Mesenchymal stem cell (in vitro differentiated cells and primary cell): ENCODE data around the gene CEP192.
"Not testable (repeated sequence)": the region's sequence is repeated elsewhere in the genome, so short reads cannot be mapped to it uniquely, and the experiment has no call there.

Experiments used
- DNase-seq: peaks from one replicate; pipeline ENCODE4 v3.0.0-alpha.2; 2013
- H2AFZ ChIP-seq: one replicate; pipeline ENCODE4 v1.6.1; 2013; ENCODE audit warnings: low read depth, mild to moderate bottlenecking, control low read depth, inconsistent platforms, low read length, moderate library complexity
- H2AK5ac ChIP-seq: 2 replicates; pipeline ENCODE4 v1.6.1; 2013; ENCODE audit warnings: low read length, moderate library complexity, mild to moderate bottlenecking, inconsistent platforms; ENCODE audit not compliant: severe bottlenecking
- H2BK120ac ChIP-seq: one replicate; pipeline ENCODE4 v1.6.1; 2013; ENCODE audit warnings: low read depth, mild to moderate bottlenecking, inconsistent platforms, low read length, moderate library complexity
- H2BK12ac ChIP-seq, 2 experiments: one replicate each; pipeline ENCODE4 v1.6.1; 2013; ENCODE audit warnings: inconsistent platforms in 2 of 2, low read length in 2 of 2, mild to moderate bottlenecking in 2 of 2, moderate library complexity in 2 of 2, control low read depth in 1 of 2
- H2BK15ac ChIP-seq: one replicate; pipeline ENCODE4 v1.6.1; 2013; ENCODE audit warnings: mild to moderate bottlenecking, low read depth, inconsistent platforms; ENCODE audit not compliant: poor library complexity, severe bottlenecking
- H2BK5ac ChIP-seq: 2 replicates; pipeline ENCODE4 v1.6.1; 2013; ENCODE audit warnings: low read depth, mild to moderate bottlenecking, low read length, control low read depth, inconsistent platforms; ENCODE audit not compliant: poor library complexity, severe bottlenecking
- H3K14ac ChIP-seq, 2 experiments: one replicate each; pipeline ENCODE4 v1.6.1; 2013; ENCODE audit warnings: inconsistent platforms in 2 of 2, low read length in 2 of 2, control low read depth in 1 of 2, mild to moderate bottlenecking in 1 of 2, moderate library complexity in 1 of 2
- H3K18ac ChIP-seq, 2 experiments: one replicate each; pipeline ENCODE4 v1.6.1; 2013; ENCODE audit warnings: inconsistent platforms in 2 of 2, low read length in 2 of 2, control low read depth in 1 of 2, low read depth in 1 of 2, mild to moderate bottlenecking in 1 of 2
- H3K23ac ChIP-seq, 2 experiments: one replicate each; pipeline ENCODE4 v1.6.1; 2013; ENCODE audit warnings: inconsistent platforms in 2 of 2, low read length in 2 of 2, mild to moderate bottlenecking in 2 of 2, moderate library complexity in 2 of 2, control low read depth in 1 of 2
- H3K27ac ChIP-seq: 2 replicates; pipeline ENCODE4 v1.5.1; 2013; ENCODE audit warnings: mild to moderate bottlenecking, moderate library complexity, low read length, control low read depth, inconsistent platforms; ENCODE audit not compliant: poor library complexity, severe bottlenecking
- H3K27me3 ChIP-seq, 2 experiments: 2 replicates each; pipeline versions ENCODE4 v1.6.1 to v1.7.0; 2013; ENCODE audit warnings: low read length in 2 of 2, mild to moderate bottlenecking in 2 of 2, moderate library complexity in 2 of 2, control low read depth in 1 of 2, inconsistent platforms in 1 of 2; ENCODE audit not compliant: control insufficient read depth in 1 of 2, insufficient read depth in 1 of 2
- H3K36me3 ChIP-seq, 2 experiments: 2 replicates each; pipeline versions ENCODE4 v1.6.1 to v1.7.0; 2013; ENCODE audit warnings: low read length in 2 of 2, control low read depth in 1 of 2, inconsistent platforms in 1 of 2, low read depth in 1 of 2, mild to moderate bottlenecking in 1 of 2; ENCODE audit not compliant: insufficient read depth in 2 of 2, control insufficient read depth in 1 of 2
- H3K4ac ChIP-seq, 2 experiments: one replicate each; pipeline ENCODE4 v1.6.1; 2013; ENCODE audit warnings: inconsistent platforms in 2 of 2, low read length in 2 of 2, mild to moderate bottlenecking in 2 of 2, moderate library complexity in 2 of 2, control low read depth in 1 of 2, low read depth in 1 of 2
- H3K4me1 ChIP-seq: 2 replicates; pipeline ENCODE4 v1.6.1; 2013; ENCODE audit warnings: low read depth, low read length, control low read depth; ENCODE audit not compliant: control insufficient read depth, insufficient read depth
- H3K4me2 ChIP-seq: 2 replicates; pipeline ENCODE4 v1.6.1; 2013; ENCODE audit warnings: low read length, mild to moderate bottlenecking, inconsistent platforms; ENCODE audit not compliant: poor library complexity, severe bottlenecking
- H3K4me3 ChIP-seq, 2 experiments: 2 replicates each; pipeline versions ENCODE4 v1.5.1 to v1.7.0; 2013; ENCODE audit warnings: low read length in 2 of 2, mild to moderate bottlenecking in 2 of 2, control low read depth in 1 of 2, low read depth in 1 of 2; ENCODE audit not compliant: insufficient read depth in 1 of 2
- H3K79me1 ChIP-seq: replicated peaks from 2 replicates; pipeline ENCODE4 v1.6.1; 2013; ENCODE audit warnings: mild to moderate bottlenecking, control low read depth, low read length, inconsistent platforms; ENCODE audit not compliant: poor library complexity, severe bottlenecking
- H3K9ac ChIP-seq: 2 replicates; pipeline ENCODE4 v1.7.0; 2013; ENCODE audit warnings: mild to moderate bottlenecking, low read length, moderate library complexity
- H3K9me3 ChIP-seq: 2 replicates; pipeline ENCODE4 v1.7.0; 2013; ENCODE audit warnings: mild to moderate bottlenecking, low read length; ENCODE audit not compliant: control insufficient read depth
- H4K8ac ChIP-seq: one replicate; pipeline ENCODE4 v1.6.1; 2013; ENCODE audit warnings: inconsistent platforms, mild to moderate bottlenecking, low read length, moderate library complexity
- H4K91ac ChIP-seq: one replicate; pipeline ENCODE4 v1.6.1; 2013; ENCODE audit warnings: mild to moderate bottlenecking, low read length, inconsistent platforms
- WGBS: methylation state at CpG from one replicate; pipeline ENCODE4 v1.1.7; 2013; ENCODE audit warnings: mixed read lengths; 5-methylcytosine and 5-hydroxymethylcytosine counted together

The CEP192 gene

DNA sequence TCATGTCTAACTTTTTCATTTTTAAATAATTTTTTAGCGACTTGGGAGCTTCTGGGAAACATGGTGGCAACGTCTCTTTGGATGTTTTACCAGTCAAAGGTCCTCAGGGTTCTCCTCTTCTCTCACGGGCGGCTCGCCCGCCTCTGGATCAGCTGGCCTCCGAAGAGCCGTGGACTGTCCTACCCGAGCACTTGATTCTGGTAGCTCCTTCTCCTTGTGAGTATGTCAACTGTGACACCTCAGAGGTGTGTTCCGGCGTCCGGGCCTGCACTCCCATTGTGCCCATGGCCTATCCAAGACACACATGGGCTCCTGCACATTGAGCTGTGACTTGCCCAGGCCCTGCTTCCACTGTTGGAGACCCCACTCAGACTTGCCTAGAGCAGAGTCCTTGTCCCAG is 104.3 kb downstream of the CEP192 start:
- no peak for DNase-seq
- no peak overlapping the region for H2BK120ac ChIP-seq

DNA sequence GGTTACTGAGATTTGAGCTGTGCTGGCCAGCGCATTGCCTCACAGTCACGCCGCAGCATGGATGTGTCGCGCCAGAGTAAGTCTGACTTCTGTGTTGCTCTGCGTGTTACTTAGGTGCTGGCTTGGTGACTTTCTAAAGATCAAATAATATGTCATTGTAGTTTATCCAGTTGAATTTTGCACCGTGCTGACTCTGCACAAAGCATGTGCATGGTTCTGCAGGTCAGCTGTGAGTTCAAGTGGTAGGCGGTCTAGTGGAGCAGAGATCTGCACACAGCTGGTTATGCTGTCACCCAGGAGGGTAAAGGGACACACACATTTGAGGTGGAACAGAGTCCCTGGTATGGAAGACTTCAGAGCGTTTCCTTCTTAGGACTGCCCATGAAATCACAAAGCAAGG is 105.1 kb downstream of the CEP192 start:
- Histone ChIP-seq H2AFZ (no peak overlapping the region), H3K4me1 (no peaks in the 10 kb centered on the region), H2BK15ac (no peak overlapping the region), H2BK120ac (no peak overlapping the region), H3K9me3 (no peaks in the 10 kb centered on the region), H2BK5ac (no peak overlapping the region), H3K9ac (no peak overlapping the region), H3K4ac (no peak overlapping the region), H3K14ac (no peak overlapping the region), H3K27ac (no peak overlapping the region), H3K4me2 (no peak overlapping the region), H2BK12ac (no peak overlapping the region), H3K23ac (no peak overlapping the region), H3K36me3 (peaks cover 37 to 75% of the 10 kb centered on the region in 2 experiments), H4K91ac (no peak overlapping the region), H4K8ac (no peak overlapping the region), H2AK5ac (no peak overlapping the region), H3K79me1 (peaks cover 6% of the 10 kb centered on the region), H3K27me3 (no peaks in the 10 kb centered on the region), H3K18ac (no peak overlapping the region), H3K4me3 (no peak overlapping the region)
- no peak for DNase-seq
- 93% methylated on average over 9 of the region's 9 CpGs for WGBS

More for the DNA sequence above, 104.3 kb downstream of the CEP192 start:
- Histone ChIP-seq H3K4me3 (no peak overlapping the region), H3K4ac (no peak overlapping the region), H3K4me1 (no peaks in the 10 kb centered on the region), H3K18ac (no peak overlapping the region), H3K14ac (no peak overlapping the region), H2AK5ac (no peak overlapping the region), H3K79me1 (peaks cover 10% of the 10 kb centered on the region), H4K91ac (no peak overlapping the region), H2BK12ac (no peak overlapping the region), H2AFZ (no peak overlapping the region), H3K27me3 (no peaks in the 10 kb centered on the region), H3K27ac (no peak overlapping the region), H3K36me3 (peaks cover 35 to 75% of the 10 kb centered on the region in 2 experiments), H3K23ac (no peak overlapping the region), H4K8ac (no peak overlapping the region), H3K4me2 (no peak overlapping the region), H3K9me3 (no peaks in the 10 kb centered on the region), H2BK15ac (no peak overlapping the region), H2BK5ac (no peak overlapping the region), H3K9ac (no peak overlapping the region)
- WGBS: 99% methylated on average over 12 of the region's 12 CpGs

DNA sequence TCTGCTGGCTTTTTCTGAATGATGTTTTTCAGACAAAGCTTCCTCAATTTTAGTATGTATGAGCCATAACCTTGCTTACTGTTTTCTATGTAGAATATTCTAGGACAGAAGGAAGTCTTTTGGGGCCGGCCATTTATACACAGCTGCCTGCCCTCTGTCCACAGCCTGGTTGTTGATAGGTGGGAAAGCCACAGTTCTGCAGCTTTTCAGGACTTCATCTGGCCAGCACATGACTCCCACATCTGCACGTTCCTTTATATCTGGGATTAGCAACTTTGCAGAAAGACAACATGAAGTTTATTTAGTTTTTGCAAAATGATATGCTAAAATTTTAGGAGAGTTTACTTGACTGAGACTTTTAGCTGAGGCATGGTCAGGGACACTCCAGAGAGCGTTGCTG is 105.6 kb downstream of the CEP192 start:
- Histone ChIP-seq H3K27me3 (no peaks in the 10 kb centered on the region), H3K79me1 (peaks cover 6% of the 10 kb centered on the region), H4K8ac (no peak overlapping the region), H3K14ac (no peak overlapping the region), H2BK120ac (no peak overlapping the region), H3K27ac (no peak overlapping the region), H3K4me3 (no peak overlapping the region), H2AFZ (no peak overlapping the region), H2AK5ac (no peak overlapping the region), H2BK15ac (no peak overlapping the region), H3K9ac (no peak overlapping the region), H3K4me2 (no peak overlapping the region), H4K91ac (no peak overlapping the region), H2BK12ac (no peak overlapping the region), H2BK5ac (no peak overlapping the region), H3K4ac (no peak overlapping the region), H3K4me1 (no peaks in the 10 kb centered on the region), H3K9me3 (no peaks in the 10 kb centered on the region), H3K18ac (no peak overlapping the region), H3K23ac (no peak overlapping the region), H3K36me3 (peaks cover 42 to 76% of the 10 kb centered on the region in 2 experiments)
- 100% methylated on average over 3 of the region's 3 CpGs for WGBS
- no peak for DNase-seq

DNA sequence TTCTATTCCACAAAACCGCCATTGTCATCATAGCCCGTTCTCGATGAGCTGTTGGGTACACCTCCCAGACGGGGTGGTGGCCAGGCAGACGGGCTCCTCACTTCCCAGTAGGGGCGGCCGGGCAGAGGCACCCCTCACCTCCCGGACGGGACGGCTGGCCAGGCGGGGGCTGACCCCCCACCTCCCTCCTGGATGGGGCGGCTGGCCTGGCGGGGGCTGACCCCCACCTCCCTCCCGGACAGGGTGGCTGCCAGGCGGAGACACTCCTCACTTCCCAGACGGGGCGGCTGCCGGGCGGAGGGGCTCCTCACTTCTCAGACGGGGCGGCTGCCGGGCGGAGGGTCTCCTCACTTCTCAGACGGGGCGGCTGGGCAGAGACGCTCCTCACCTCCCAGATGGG is 106.9 kb downstream of the CEP192 start:
- DNase-seq, H3K4me1 ChIP-seq, H2BK120ac ChIP-seq, H3K14ac ChIP-seq, H2AFZ ChIP-seq, H2BK5ac ChIP-seq, H4K8ac ChIP-seq, H2BK12ac ChIP-seq, H3K9ac ChIP-seq, H3K18ac ChIP-seq, H3K27ac ChIP-seq, H2BK15ac ChIP-seq, H3K4me3 ChIP-seq, H3K27me3 ChIP-seq, H3K79me1 ChIP-seq, H3K4me2 ChIP-seq, H4K91ac ChIP-seq, H3K4ac ChIP-seq, H3K9me3 ChIP-seq, H3K23ac ChIP-seq, H2AK5ac ChIP-seq: not testable (repeated sequence)
- peaks cover 52 to 78% of the 10 kb centered on the region in 2 experiments for H3K36me3 ChIP-seq
- WGBS: 100% methylated on average over 10 of the region's 26 CpGs
